RPMI8226 (cell line): ENCODE data around the gene SLC19A1.

Experiments
- DNase-seq: peaks from one replicate; pipeline ENCODE4 v3.0.0-alpha.2; 2015

Gene SLC19A1

GRCh38 chr21:45557616-45558043, 15.4 kb upstream of the SLC19A1 start:
- no peak for DNase-seq

DNA sequence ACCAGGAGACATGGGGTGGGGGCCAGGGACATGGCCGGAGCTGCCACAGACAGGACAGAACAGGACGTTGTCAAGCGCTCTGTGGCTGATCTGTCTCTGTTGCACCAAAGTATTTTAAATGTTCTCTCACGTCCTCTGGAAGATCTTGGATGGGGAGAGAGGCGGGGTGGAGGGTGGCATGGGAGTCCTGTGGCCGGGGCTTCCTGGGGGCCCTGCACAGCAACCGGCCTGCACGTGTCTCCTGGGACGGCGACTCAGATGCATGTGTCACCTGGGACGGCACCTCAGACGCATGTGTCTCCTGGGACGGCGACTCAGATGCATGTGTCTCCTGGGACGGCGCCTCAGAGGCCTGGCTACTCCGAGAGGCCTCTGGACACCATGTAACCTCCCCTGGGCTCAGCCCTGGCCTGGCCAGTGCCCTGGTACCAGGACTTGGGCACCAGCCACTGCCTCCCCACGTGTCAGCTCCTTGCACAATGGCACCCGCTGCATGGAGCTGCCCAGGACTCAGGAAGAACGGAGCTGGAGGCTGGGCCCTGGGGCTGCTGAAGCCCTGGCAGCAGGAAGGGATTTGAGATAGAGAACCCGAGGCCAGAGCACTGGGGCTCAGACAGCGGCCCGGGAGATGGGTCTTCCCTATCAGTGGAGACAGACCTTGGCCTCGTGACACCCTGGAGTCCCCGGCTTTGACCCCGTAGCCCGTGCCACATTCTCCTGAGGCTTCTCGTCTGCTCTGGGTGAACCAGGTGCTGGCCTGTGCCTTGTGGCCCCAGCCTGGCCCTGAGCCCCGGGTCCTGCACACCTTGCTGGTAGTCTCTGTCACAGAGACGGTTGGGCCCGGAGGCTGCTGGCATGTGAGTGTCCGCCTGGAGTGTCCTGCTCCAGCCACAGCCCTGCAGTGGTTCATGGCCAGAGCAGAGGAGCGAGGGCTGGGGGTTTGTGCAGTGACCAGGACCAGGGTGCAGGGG, 14.7 kb upstream of the SLC19A1 start:
- no peak for DNase-seq

DNA sequence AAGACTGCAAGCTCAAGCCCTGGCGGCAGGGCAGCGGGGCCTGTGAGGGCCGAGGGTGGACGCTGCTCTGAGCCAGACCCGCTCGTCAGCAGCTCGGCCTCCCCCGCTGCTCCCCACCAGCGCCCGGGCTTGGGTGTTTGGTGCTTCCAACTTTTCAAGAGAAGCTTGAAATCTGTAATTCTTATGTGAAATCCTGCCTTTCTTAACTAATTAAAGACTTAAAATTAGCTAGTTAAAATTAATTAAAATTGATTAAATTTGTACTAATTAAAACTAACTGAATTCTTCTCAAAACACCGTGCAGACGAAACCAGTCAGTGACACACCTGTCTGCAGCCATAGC, 14.0 kb upstream of the SLC19A1 start:
- DNase-seq, result no peak

DNA sequence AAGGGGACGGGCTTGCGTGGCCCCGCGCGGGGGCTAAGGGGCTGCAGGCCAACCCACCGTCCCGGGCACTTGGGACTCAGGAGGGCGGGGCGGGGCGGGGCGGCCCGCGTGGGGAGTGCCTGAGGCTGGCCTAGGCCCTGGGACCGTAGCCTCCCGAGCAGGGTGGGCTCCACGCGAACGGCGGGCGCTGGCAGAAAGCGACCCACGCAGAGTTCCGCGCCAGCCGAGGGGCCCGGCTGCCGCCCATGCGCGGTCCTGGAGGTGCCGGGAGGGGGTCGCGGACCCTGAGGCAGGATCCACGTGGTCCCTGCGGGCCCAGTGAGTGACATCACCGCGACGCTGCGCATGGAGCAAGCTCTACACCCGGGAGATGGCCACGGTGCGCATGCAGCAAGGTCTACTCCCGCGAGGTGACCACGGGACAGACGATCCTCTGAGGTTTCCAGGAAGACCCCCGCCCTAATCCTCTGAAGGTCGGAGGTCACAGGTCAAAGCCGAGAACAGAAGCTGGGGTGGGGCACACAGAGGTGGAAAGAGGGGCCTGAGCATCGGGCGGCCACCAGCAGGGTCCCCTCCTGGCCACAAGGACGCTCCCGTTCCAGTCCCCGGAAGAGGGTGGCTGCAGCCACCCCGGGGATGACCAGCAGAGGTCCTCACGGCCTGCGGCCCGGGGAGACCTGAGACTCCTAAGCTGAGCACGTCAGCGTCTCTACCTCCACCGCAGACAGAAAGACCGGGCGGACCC, 13.5 kb upstream of the SLC19A1 start:
- peak; percentile 95 for DNase-seq

DNA sequence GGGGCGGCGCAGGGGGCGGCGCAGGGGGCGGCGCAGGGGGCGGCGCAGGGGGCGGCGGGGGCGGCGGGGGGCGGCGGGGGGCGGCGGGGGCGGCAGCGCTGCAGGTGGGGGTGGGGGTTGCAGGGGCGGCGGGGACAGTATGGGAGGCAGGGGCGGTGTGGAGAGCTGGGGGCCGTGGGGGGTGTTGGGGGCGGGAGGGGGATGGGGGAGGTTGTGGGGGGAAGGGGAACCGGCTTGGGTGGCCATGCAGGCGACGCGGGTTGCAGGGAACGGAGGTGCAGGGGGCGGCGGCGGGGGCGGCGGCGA, 13.0 kb upstream of the SLC19A1 start:
- no peak for DNase-seq

- DNase-seq, result peak; percentile 91
These were observed 12.4 kb upstream of the SLC19A1 start for GRCh38 chr21:45554477-45555175.

- no peak for DNase-seq
These were observed 10.6 kb upstream of the SLC19A1 start for GRCh38 chr21:45552696-45553391.

- no peak for DNase-seq
These were observed 9.8 kb upstream of the SLC19A1 start for GRCh38 chr21:45551783-45552695.

DNA sequence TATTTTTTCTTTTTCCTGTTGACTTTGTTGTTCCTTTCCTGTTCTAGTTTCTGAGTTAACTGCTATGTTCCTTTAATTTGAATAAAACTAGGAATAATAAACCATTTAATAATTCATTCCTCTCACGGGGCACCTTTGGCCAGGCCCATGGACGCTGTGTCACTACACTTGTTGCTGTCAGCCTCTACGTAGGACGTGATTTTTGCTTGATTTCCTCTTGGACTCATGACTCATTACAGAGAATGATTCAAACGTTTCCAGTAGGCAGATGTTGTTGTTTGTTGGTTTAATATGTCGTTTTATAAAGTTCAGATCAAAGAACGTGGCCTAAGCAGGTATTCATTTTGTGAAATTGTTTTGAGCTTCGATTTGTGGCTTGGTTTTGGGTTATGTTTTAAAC, 9.1 kb upstream of the SLC19A1 start:
- no peak for DNase-seq

- peak; percentile 57 for DNase-seq
These were observed 8.4 kb upstream of the SLC19A1 start for GRCh38 chr21:45550522-45551210.

DNA sequence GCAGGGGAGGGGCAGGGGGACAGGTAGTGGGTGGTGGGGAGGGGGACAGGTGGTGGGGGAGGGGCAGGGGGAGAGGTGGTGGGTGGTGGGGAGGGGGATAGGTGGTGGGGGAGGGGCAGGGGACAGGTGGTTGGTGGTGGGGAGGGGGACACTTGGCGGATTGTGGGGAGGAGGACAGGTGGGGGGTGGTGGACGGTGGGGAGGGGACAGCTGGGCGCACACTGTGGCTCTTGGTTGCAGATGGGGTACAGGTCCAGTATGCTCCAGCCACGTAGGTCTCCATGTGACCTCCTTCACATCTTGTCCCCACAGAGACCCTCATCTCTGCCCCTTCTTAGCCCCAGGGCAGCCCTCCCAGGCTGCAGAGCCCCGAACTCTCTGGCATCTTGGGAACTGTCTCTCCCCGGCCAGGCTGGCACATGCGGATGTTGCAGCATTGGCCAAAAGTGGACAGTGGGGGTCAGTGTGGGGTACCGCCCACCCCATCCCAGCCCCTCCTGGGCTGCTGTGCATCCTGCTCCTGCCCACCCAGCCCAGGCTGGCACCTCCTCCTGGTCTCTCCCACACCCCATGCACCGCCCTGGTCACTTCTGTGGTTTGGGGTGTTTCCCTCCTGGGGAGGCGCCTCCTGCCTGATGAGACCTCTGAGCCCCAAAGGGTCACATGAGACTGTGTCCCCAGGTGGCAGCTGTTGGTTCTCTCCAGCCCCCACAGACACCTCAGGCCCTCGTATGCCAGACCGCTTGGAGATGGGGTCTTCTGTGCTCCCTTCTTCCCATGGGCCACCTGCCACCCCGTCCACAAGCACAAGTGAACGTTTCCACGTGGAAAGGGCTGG, 7.6 kb upstream of the SLC19A1 start:
- DNase-seq, result no peak

DNA sequence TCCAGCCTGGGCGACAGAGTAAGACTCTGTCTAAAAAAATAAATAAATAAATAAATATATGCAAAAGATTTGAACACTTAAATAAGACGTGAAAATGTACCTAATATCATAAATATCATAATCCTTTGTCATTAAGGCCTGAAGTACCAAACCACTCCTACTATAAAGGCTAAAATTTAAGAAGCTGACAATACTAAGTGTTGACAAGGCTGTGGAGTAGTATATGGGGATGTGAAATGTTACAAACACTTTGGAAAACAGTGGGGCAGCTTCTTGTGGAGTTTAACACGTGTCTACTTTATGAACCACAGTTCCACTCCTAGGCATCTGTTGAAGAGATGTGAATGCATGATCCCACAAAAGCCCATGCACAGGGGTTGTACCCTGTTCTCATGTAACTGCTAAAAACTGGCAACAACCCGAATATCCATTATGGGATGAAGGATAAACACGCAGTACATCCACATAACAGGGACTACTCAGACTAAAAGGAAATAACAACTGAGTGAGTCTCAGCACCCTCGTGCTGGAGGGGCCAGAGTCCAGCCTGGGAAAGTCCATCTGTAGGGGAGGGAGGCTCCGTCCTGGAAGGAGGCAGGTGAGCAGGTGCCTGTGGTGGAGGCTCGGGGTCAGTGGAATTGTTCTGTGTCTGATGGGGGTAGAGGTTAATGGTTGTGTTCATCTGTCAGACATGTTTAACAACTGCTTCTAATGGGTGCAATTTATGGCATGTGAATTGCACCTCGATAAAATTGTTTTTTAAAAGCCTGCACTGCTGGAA, 6.7 kb upstream of the SLC19A1 start:
- no peak for DNase-seq

DNA sequence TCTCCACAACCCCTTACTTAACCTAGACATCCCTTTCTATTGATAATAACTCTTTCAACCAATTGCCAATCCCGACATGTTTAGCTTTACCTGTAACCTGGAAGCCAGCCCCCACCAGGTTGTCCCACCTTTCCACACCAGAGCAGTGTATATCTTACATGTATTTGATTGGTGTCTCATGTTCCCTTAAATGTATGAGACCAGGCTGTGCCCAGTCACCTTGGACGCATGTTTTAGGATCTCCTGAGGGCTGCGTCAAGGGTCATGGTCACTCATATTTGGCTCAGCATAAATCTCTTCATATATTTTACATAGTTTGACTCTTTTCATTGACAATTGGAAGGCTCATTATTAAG, 5.3 kb upstream of the SLC19A1 start:
- no peak for DNase-seq

DNA sequence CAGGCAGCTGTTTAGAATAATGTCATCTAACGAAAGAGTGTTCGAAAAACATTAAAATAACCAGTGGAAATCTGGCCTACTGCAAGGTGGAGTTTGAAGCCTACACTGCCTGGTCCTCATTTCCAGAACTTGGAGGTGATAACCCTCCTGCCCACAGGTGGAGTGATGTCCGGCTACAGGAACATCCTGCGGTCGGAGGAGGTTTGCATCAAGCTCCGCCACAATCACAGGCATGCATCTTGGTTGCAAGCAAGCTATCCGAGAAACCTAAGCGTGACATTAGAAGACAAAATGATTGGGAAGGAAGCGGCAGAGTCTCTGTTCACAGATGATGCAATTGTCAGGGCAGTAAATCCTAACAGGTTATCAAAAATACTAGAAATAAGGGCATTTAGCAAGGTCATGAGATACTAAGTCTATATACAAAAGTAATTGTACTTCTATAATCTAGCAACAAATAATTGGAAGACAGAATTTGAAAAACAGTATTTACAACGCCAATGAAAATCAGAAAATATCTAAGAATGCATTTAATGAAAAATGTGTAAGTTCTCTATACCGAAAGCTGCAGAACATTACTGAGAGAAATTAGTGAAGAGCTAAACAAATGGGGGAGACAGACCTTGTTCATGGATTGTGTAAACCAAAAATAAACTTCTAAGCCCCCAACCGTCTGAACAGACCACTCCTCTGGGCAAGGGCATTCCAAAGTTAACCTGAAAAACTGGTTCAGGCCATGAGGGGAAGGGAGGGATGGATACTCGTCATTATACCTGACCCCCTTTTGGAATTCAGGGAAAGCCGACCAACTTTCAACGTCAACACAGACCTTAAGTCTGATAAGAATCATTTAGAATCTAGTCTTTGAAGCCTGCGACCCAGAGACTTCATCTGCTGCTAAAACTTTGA, 4.7 kb upstream of the SLC19A1 start:
- no peak for DNase-seq

DNA sequence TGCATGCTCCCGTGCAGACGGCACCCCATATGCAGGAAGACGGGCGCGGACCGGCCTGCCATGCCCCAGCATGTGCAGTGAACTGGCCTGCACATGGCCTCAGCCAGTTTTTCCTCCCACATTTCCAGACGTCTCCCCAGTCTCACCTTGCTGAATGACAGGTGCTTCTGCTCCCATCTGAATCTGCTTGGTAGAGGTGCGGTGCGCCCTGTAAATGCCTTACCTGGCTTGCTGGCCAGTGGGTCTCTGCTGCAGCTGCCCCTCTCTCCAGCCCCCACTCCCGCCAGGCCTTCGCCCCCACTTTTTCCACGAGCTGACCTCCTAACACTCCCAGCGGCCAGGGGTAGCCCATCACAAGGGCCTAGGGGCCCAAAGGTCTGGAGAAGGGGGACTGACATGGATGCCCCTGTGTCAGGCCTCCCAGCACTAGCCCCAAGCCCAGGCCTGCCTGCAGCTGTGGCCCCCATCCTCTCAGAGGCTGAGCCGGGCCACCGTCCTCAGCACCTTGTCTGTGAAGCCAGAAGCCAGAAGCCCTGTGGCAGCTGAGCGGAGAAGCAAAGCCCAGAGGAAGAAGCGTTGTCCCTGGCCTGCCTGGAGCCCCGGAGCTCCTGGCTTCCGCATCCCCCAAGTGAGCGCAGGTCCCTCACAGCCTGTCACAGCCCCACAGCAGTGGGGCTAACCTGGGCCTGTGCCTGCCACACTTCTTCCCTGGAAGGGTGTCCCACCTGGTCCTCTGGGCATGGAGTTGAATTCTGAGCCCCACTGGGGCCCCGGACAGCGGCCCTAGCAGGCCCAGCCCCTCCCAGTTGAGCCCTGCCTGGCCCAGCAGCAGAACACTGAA, 3.7 kb upstream of the SLC19A1 start:
- no peak for DNase-seq

DNA sequence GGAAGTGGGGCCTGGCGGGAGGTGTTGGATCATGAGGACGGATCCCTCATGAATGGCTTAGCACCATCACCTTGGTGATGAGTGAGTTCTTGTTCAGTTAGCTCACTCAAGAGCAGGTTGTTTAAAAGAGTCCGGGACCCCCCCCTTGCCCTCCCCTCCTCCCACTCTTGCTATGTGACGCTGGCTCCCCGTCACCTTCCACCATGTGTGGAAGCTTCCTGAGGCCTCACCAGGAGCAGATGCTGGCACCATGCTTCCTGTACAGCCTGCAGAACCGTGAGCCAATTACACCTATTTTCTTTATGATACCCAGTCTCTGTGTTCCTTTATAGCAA, 3.0 kb upstream of the SLC19A1 start:
- DNase-seq, result no peak

GRCh38 chr21:45544449-45545235, 2.4 kb upstream of the SLC19A1 start:
- no peak for DNase-seq
